EL (cell line): ENCODE data around the gene GPLD1.
A peak's percentile ranks its signal among the peaks of the same experiment; 100 is the strongest.
"Not testable (repeated sequence)": the region's sequence is repeated elsewhere in the genome, so short reads cannot be mapped to it uniquely, and the experiment has no call there.

ENCODE experiments used
- DNase-seq: peaks from one replicate; pipeline ENCODE4 v3.0.0-alpha.2; 2016

Gene GPLD1

GRCh38 chr6:24451581-24452388 is 37.6 kb downstream of the GPLD1 start:
- no peak for DNase-seq

- no peak for DNase-seq
Observed at GRCh38 chr6:24448828-24449525, 40.4 kb downstream of the GPLD1 start.

DNA sequence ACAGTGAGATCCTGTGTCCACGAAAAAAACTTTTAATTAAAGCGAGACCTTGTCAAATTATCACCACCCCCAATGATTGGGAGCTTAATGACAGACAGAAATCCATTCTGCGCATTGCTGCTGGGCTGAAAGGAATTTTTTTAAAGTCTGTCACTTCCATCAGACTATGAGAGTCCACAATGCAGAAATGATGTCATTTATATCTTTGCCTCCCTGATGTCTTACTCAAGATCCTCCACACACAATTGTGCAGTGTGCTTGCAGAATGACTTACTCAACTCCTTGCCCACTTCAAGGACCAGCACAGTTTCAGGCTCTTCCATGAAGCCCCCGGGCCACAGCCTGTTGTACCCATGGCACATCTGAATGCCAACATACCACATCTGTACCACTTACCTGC is 41.0 kb downstream of the GPLD1 start:
- DNase-seq = no peak

DNA sequence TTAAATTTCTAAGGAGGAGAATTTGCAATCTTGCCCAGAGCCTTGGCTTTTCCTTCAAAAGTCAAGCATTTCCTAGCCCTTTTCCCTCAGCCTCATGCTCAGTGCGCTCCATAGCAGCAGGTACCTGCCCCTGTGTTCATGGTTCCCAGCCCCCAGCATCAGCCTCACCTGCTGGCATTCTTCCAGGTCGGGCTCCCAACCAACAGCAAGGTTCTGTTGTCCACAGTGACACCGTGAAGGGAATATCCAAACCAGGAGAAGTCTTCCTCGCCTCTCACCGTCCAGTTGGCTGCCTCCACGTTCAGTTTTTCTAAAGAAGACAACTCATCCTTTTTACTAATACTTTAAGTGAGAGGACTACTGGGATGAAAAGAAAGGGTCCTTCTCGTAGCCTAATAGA is 42.7 kb downstream of the GPLD1 start:
- no peak for DNase-seq

DNA sequence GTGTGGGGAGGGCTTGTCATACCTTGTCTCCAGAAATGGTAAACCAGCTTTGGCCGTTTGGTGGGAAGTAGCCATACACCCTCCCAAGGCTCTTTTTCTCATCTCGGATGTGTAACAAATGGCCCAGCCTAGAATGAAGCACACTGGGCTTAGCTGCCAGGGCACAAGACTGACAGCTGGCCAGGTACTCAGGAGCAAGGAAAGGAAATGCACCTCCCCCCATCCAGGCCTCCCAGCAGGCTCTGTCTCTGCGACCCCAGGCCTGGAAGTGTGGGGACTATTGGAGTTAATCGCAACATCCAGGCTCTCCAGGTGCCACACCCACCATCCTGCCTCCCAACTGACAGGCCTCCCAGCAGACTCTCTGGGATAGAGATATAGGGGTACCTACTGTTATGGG is 43.7 kb downstream of the GPLD1 start:
- no peak for DNase-seq

DNA sequence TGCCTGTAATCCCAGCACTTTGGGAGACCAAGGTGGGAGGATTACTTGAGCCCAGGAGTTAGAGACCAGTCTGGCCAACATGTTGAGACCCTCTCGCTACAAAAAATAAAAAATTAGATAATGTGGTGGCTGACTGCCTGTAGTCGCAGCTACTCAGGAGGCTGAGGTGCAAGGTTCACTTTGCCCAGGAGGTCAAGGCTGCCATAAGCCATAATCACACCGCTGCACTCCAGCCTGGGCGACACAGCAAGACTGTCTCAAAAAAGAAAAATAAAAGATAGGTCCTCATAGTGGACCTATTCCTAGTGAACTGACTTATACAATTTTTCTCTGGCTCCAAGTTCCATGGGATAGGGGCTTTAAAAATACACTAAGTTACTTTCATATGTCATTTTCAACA is 44.8 kb downstream of the GPLD1 start:
- no peak for DNase-seq

GRCh38 chr6:24441599-24441904 is 47.8 kb downstream of the GPLD1 start:
- DNase-seq = no peak

- no peak for DNase-seq
Observed at GRCh38 chr6:24440897-24441598, 48.3 kb downstream of the GPLD1 start.

- no peak for DNase-seq
Observed at GRCh38 chr6:24439858-24440539, 49.4 kb downstream of the GPLD1 start.

- DNase-seq = no peak
Observed at GRCh38 chr6:24436979-24437378, 52.4 kb downstream of the GPLD1 start.

DNA sequence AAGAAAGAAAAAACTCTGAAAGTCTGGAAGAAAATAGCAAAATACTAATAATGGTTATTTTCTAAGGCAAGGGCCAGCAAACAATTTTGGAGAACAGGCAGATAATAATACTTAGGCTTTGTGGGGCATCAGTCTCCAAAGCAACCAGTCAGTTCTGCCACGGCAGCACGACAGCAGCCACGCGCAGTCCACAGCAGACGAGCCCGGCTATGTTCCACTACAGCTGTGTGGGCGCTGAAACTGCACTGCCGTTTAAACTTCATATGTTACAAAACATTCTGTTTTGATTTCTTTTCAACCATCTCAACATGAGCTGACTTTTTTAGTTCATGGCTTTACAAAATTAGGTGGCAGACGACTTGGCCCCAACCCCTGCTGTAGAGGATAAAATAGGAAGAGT is 56.8 kb downstream of the GPLD1 start:
- no peak for DNase-seq

GRCh38 chr6:24431045-24431451 is 58.3 kb downstream of the GPLD1 start:
- DNase-seq = peak; percentile 55

DNA sequence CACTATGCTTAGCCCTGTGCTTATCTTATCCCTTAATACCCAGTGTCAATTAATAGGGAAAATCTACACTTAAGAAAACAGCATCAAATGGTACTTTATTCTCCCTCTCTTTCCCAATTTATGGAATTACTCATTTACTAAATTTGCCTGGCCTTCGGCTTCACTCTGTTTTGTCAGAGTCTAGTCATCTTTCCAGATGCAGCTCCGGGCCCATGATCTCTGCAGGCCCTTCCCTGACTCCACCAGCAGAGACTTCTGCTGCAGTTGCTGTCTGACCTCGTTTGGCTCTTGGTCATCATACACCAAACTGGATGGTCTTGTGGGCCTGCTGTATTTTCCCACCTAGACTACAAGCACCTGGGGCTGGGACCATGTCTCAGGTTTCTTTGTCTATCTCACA is 59.3 kb downstream of the GPLD1 start:
- DNase-seq = peak; percentile 15

GRCh38 chr6:24429146-24429545 is 60.2 kb downstream of the GPLD1 start:
- no peak for DNase-seq

DNA sequence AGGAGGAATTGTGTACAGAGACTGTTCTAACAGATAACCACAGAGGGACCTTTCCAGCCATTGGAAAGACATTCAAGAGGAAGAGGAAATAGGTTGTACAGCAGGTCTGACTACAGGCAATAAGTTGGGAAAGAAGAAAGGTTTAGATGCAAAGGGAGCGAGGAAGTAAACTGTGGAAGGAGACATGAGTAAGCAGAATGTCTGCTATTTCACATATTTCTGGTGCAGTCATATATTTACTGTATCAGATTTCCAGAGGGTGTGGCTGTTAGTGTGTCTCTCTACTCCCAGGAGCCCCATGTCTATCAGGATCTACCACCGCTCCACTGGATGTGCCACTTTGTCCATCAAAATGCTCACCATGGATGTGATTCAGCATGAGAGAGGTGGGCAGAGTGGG is 60.8 kb downstream of the GPLD1 start:
- peak; percentile 35 for DNase-seq

DNA sequence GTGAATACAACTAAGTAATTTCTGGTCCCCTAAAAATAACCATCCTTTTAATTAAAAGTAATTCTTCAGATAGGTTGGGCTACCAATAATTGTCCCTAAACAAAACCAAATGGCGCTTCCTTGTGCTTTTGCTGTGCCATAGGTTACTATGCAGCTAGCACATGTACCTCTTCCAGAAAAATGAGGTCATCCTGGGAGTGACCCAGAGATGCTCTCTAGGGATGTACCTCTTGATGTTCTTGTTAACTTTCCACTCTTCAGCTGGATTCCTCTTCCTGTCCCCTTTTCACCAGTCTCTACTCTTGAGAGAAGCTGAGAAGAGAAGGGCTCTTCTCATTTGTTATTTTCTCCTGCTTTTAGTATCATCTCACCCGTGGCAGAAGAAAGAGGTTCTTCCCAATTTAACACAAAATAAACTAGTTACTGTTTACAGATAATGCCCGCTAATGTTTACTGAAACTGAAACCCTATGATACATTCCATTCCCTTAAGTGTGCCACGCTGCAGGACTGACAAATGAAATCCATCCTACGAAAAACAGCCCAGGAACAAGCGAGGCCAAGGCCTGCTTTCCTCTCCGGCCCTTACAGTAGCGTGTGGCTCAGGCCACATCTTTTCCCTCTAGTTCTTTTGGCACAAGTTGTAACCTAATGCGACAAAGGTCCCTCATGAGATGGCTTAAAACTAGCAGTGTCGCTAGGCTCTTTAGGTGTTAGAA is 62.5 kb downstream of the GPLD1 start:
- DNase-seq = no peak

- DNase-seq = peak; percentile 17
Observed at GRCh38 chr6:24425091-24425490, 64.3 kb downstream of the GPLD1 start.

GRCh38 chr6:24419526-24419925 is 69.9 kb downstream of the GPLD1 start:
- no peak for DNase-seq

- no peak for DNase-seq
Observed at GRCh38 chr6:24415753-24416152, 73.6 kb downstream of the GPLD1 start.

- DNase-seq = not testable (repeated sequence)
Observed at GRCh38 chr6:24414531-24414930, 74.8 kb downstream of the GPLD1 start.

GRCh38 chr6:24412294-24412693 is 77.1 kb downstream of the GPLD1 start:
- DNase-seq = no peak

DNA sequence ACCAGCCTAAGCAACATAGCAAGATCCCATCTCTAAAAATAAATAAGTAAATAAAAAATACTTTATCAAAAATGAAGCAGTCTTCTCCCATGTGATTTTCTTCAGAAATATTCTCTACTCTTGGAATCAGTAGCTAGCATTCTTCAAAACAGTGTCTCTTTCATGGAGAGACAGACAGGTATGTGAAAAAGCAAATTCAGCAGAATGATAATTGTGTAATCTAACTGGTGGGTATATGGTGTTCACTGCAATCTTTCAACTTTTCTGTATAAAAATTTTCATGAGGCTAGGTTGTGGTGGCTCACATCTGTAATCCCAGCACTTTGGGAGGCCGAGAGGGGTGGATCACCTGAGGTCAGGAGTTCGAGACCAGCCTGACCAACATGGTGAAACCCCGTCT is 78.8 kb downstream of the GPLD1 start:
- DNase-seq = no peak
